Astrocyte (in vitro differentiated cells and primary cell): ENCODE measurements around the gene LLCFC1. TPM values are rescaled to one million over a fixed set of nuclear protein-coding genes. Genes with fewer than 3 reads are reported as not detected.

ENCODE experiments used
- DNase-seq: peaks from one replicate; pipeline ENCODE4 v3.0.0-alpha.2; 2010; ENCODE audit warnings: low read depth
- FAIRE-seq: peaks from 2 replicates; lab custom pipeline; 2011; peaks lifted over from hg19 to GRCh38; lab: Jason Lieb, UNC
- H2AFZ ChIP-seq: 2 replicates; pipeline ENCODE4 v1.6.0; 2012; ENCODE audit warnings: low read depth, low read length, inconsistent platforms
- H3K27ac ChIP-seq: 2 replicates; pipeline ENCODE4 v1.5.1; 2011; ENCODE audit warnings: low read depth, low read length, inconsistent platforms
- H3K27me3 ChIP-seq: 2 replicates; pipeline ENCODE4 v1.6.0; 2011; ENCODE audit warnings: low read length, inconsistent platforms; ENCODE audit not compliant: insufficient read depth
- H3K36me3 ChIP-seq: 2 replicates; pipeline ENCODE4 v1.5.1; 2011; ENCODE audit warnings: low read length, inconsistent platforms; ENCODE audit not compliant: insufficient read depth
- H3K4me1 ChIP-seq: 2 replicates; pipeline ENCODE4 v1.5.1; 2011; ENCODE audit warnings: low read length, inconsistent platforms; ENCODE audit not compliant: insufficient read depth
- H3K4me2 ChIP-seq: 2 replicates; pipeline ENCODE4 v1.6.0; 2012; ENCODE audit warnings: low read length, inconsistent platforms
- H3K4me3 ChIP-seq: 2 replicates; pipeline ENCODE4 v1.5.1; 2011; ENCODE audit warnings: low read depth, mild to moderate bottlenecking, low read length, inconsistent platforms; ENCODE audit not compliant: insufficient read depth
- H3K79me2 ChIP-seq: 2 replicates; pipeline ENCODE4 v1.6.0; 2012; ENCODE audit warnings: mild to moderate bottlenecking, low read length, inconsistent platforms; ENCODE audit not compliant: insufficient read depth
- H3K9ac ChIP-seq: 2 replicates; pipeline ENCODE4 v1.6.0; 2012; ENCODE audit warnings: mild to moderate bottlenecking, low read length, inconsistent platforms
- H3K9me3 ChIP-seq: 2 replicates; pipeline ENCODE4 v1.5.1; 2012; ENCODE audit warnings: low read depth, mild to moderate bottlenecking, low read length, inconsistent platforms; ENCODE audit not compliant: insufficient read depth
- H4K20me1 ChIP-seq: 2 replicates; pipeline ENCODE4 v1.6.0; 2012; ENCODE audit warnings: low read length, inconsistent platforms; ENCODE audit not compliant: insufficient read depth
- H3K27ac Mint-ChIP-seq: one replicate; pipeline ENCODE4 v1.8.0; 2021; ENCODE audit warnings: mild to moderate bottlenecking, mixed read lengths; ENCODE audit not compliant: unreplicated experiment
- H3K27me3 Mint-ChIP-seq: one replicate; pipeline ENCODE4 v1.8.0; 2021; ENCODE audit warnings: low read depth, mixed read lengths; ENCODE audit not compliant: unreplicated experiment
- H3K36me3 Mint-ChIP-seq: one replicate; pipeline ENCODE4 v1.8.0; 2021; ENCODE audit warnings: low read depth, mixed read lengths; ENCODE audit not compliant: unreplicated experiment
- H3K4me1 Mint-ChIP-seq: one replicate; pipeline ENCODE4 v1.8.0; 2021; ENCODE audit warnings: low read depth, mixed read lengths; ENCODE audit not compliant: unreplicated experiment
- H3K4me3 Mint-ChIP-seq: one replicate; pipeline ENCODE4 v1.8.0; 2021; ENCODE audit warnings: mild to moderate bottlenecking, moderate library complexity, mixed read lengths; ENCODE audit not compliant: unreplicated experiment
- H3K9me3 Mint-ChIP-seq: one replicate; pipeline ENCODE4 v1.8.0; 2021; ENCODE audit warnings: mild to moderate bottlenecking, mixed read lengths; ENCODE audit not compliant: unreplicated experiment
- EZH2 ChIP-seq: IDR thresholded peaks from 2 replicates; pipeline ENCODE4 v1.6.1; 2012; ENCODE audit warnings: mild to moderate bottlenecking, low read length, inconsistent platforms; ENCODE audit not compliant: insufficient read depth
- total RNA-seq: library from RNA; stranded (reverse); gene quantifications from 2 replicates; pipeline ENCODE4 v1.2.1, GENCODE V29; 2021
- TF ChIP-seq, protein P1 (sequence below): IDR thresholded peaks from 2 replicates; pipeline ENCODE4 v1.5.1; 2011; ENCODE audit warnings: low read depth, mild to moderate bottlenecking, inconsistent platforms, low read length, moderate library complexity; ENCODE audit not compliant: insufficient read depth

The LLCFC1 gene
- total RNA-seq, 1 donor from 2014 or later: not detected

DNA sequence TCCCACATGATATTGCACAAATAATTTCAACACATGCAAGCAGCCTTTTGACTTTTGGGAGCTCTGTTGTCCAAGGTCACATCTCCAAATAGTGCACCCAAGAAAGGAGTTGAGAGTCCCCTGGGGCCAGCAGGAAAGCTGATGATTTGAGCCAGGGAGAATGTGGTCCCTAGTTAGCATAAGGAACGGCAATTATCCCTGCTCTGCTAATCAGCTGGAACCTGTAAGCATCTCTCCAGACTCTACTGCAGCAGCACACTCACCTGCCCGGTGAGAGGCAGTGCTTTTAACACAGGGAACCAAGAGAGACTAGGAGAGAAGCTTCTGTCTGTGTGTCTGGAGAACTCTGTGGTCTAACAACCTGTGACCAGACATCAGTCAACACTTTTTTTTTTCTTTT is 22.8 kb upstream of the LLCFC1 start:
- H3K79me2 ChIP-seq: no peaks in the 10 kb centered on the region
- Mint-ChIP-seq H3K4me3 (no peak overlapping the region), H3K27ac (no peak overlapping the region), H3K36me3 (no peaks in the 10 kb centered on the region), H3K4me1 (peaks cover 1% of the 10 kb centered on the region), H3K27me3 (peaks cover 17% of the 10 kb centered on the region), H3K9me3 (no peaks in the 10 kb centered on the region)
- no peaks in the 10 kb centered on the region for H3K27me3 ChIP-seq
- FAIRE-seq (no peak), DNase-seq (no peak)
- H4K20me1 ChIP-seq: no peaks in the 10 kb centered on the region
- no peak overlapping the region for H2AFZ ChIP-seq
- no peak for TF ChIP-seq EZH2
- TF ChIP-seq, protein P1, sequence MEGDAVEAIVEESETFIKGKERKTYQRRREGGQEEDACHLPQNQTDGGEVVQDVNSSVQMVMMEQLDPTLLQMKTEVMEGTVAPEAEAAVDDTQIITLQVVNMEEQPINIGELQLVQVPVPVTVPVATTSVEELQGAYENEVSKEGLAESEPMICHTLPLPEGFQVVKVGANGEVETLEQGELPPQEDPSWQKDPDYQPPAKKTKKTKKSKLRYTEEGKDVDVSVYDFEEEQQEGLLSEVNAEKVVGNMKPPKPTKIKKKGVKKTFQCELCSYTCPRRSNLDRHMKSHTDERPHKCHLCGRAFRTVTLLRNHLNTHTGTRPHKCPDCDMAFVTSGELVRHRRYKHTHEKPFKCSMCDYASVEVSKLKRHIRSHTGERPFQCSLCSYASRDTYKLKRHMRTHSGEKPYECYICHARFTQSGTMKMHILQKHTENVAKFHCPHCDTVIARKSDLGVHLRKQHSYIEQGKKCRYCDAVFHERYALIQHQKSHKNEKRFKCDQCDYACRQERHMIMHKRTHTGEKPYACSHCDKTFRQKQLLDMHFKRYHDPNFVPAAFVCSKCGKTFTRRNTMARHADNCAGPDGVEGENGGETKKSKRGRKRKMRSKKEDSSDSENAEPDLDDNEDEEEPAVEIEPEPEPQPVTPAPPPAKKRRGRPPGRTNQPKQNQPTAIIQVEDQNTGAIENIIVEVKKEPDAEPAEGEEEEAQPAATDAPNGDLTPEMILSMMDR: no peak
- H3K36me3 ChIP-seq: no peaks in the 10 kb centered on the region
- no peak overlapping the region for H3K9ac ChIP-seq
- no peaks in the 10 kb centered on the region for H3K4me1 ChIP-seq
- H3K9me3 ChIP-seq: no peaks in the 10 kb centered on the region
- no peak overlapping the region for H3K4me3 ChIP-seq
- H3K27ac ChIP-seq: no peak overlapping the region
- H3K4me2 ChIP-seq: no peak overlapping the region

DNA sequence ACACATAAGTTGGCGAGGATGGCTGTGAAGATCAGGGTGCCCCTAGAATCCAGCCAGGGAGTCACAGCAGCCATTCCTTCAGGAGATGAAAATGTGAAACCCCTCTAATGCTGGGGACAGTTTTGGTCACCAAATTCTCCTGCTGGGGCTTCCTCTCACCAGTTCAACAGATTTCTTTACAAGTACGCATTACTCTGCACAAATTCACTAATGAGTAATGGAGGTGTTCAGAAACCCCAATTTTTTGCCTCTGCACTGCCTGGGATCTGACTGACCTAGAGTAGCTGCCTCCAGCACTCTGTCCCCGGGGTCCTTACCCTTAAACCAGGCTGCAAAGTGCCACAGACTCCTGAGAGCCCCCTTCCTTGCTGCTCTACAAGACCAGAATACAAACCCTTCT is 21.8 kb upstream of the LLCFC1 start:
- H3K4me3 Mint-ChIP-seq: no peak overlapping the region

DNA sequence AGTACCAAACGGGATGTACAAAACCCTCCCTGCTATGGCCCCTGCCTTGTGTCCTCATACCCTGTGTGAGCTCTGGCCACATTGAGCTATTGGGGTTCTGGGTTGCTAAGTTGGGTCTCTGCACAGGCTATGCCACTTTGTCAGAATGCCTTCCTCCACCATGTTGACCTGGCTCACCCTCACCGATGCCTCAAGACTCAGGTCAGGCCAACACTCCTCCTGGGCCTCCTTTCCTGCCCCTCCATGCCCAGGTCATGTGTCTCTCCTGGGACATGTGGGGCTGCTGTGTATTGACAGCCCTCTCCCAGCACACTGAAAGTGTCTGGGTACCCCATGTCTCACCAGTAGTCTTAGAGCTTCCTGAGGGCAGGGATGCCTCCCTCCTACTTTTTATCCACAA is 20.4 kb upstream of the LLCFC1 start:
- H3K4me1 Mint-ChIP-seq: no peaks in the 10 kb centered on the region
- Histone ChIP-seq H3K27ac (no peak overlapping the region), H3K4me2 (no peak overlapping the region), H3K4me3 (no peak overlapping the region), H3K9me3 (no peaks in the 10 kb centered on the region), H4K20me1 (no peaks in the 10 kb centered on the region), H3K27me3 (no peaks in the 10 kb centered on the region), H3K79me2 (no peaks in the 10 kb centered on the region), H3K4me1 (no peaks in the 10 kb centered on the region), H2AFZ (no peak overlapping the region), H3K9ac (no peak overlapping the region), H3K36me3 (no peaks in the 10 kb centered on the region)
- peaks cover 21% of the 10 kb centered on the region for H3K27me3 Mint-ChIP-seq
- no peaks in the 10 kb centered on the region for H3K36me3 Mint-ChIP-seq
- no peak for TF ChIP-seq EZH2
- TF ChIP-seq, protein P1: no peak
- no peak overlapping the region for H3K27ac Mint-ChIP-seq
- no peaks in the 10 kb centered on the region for H3K9me3 Mint-ChIP-seq
- H3K4me3 Mint-ChIP-seq: no peak overlapping the region
- DNase-seq (no peak), FAIRE-seq (no peak)

More for the DNA sequence above, 21.8 kb upstream of the LLCFC1 start:
- no peaks in the 10 kb centered on the region for H3K36me3 ChIP-seq
- no peaks in the 10 kb centered on the region for H3K9me3 Mint-ChIP-seq
- H3K9ac ChIP-seq: no peak overlapping the region
- peaks cover 1% of the 10 kb centered on the region for H3K4me1 Mint-ChIP-seq
- H3K36me3 Mint-ChIP-seq: no peaks in the 10 kb centered on the region
- H2AFZ ChIP-seq: no peak overlapping the region
- TF ChIP-seq EZH2: no peak
- TF ChIP-seq, protein P1: no peak
- no peaks in the 10 kb centered on the region for H3K4me1 ChIP-seq
- no peaks in the 10 kb centered on the region for H3K9me3 ChIP-seq
- H3K4me3 ChIP-seq: no peak overlapping the region
- H3K79me2 ChIP-seq: no peaks in the 10 kb centered on the region
- DNase-seq: no peak
- H3K27me3 Mint-ChIP-seq: peaks cover 14% of the 10 kb centered on the region
- no peak for FAIRE-seq
- H3K27ac ChIP-seq: no peak overlapping the region
- no peaks in the 10 kb centered on the region for H4K20me1 ChIP-seq
- H3K4me2 ChIP-seq: no peak overlapping the region
- no peak overlapping the region for H3K27ac Mint-ChIP-seq
- H3K27me3 ChIP-seq: no peaks in the 10 kb centered on the region
